ACC112 (cell line): Measurements from ENCODE around the gene SPEF1.

Source experiments
- H2AFZ ChIP-seq: fragments of 200-600 bp; sonication (generic); one replicate; pipeline ENCODE4 v1.6.0; 2017; ENCODE audit warnings: antibody characterized with exemption, low read length; ENCODE audit not compliant: unreplicated experiment
- H3K27ac ChIP-seq: fragments of 200-600 bp; sonication (generic); 2 replicates; pipeline ENCODE4 v1.5.1; 2014; ENCODE audit warnings: low read depth, mild to moderate bottlenecking, antibody characterized with exemption, low read length, moderate library complexity
- H3K27me3 ChIP-seq: fragments of 200-600 bp; sonication (generic); 2 replicates; pipeline ENCODE4 v1.6.1; 2014; ENCODE audit warnings: mild to moderate bottlenecking, antibody characterized with exemption, low read length, moderate library complexity, mixed read lengths; ENCODE audit not compliant: insufficient read depth
- H3K36me3 ChIP-seq: fragments of 200-600 bp; sonication (generic); 2 replicates; pipeline ENCODE4 v1.6.1; 2016; ENCODE audit warnings: mild to moderate bottlenecking, antibody characterized with exemption, low read length, moderate library complexity, mixed read lengths; ENCODE audit not compliant: insufficient read depth
- H3K4me1 ChIP-seq: fragments of 200-600 bp; sonication (generic); one replicate; pipeline ENCODE4 v1.6.1; 2016; ENCODE audit warnings: low read length, mixed read lengths; ENCODE audit not compliant: insufficient read depth, unreplicated experiment, control insufficient read depth
- H3K4me3 ChIP-seq: fragments of 200-600 bp; sonication (generic); 2 replicates; pipeline ENCODE4 v1.5.1; 2014; ENCODE audit warnings: mild to moderate bottlenecking, low read depth, low read length
- H3K79me2 ChIP-seq: fragments of 200-600 bp; sonication (generic); one replicate; pipeline ENCODE4 v1.6.0; 2016; ENCODE audit warnings: low read length; ENCODE audit not compliant: control insufficient read depth, unreplicated experiment, insufficient read depth

The SPEF1 gene

GRCh38 chr20:3764659-3765058, 16.6 kb downstream of the SPEF1 start:
- no peaks in the 10 kb centered on the region for H3K36me3 ChIP-seq

GRCh38 chr20:3763671-3764601, 17.3 kb downstream of the SPEF1 start:
- H3K36me3 ChIP-seq, result no peaks in the 10 kb centered on the region
- H3K27me3 ChIP-seq, result no peaks in the 10 kb centered on the region
- H3K79me2 ChIP-seq, result peaks cover 9% of the 10 kb centered on the region
- no peak overlapping the region for H2AFZ ChIP-seq
- no peak overlapping the region for H3K27ac ChIP-seq
- peaks cover 12% of the 10 kb centered on the region for H3K4me1 ChIP-seq
- no peak overlapping the region for H3K4me3 ChIP-seq

More at GRCh38 chr20:3764659-3765058, 16.6 kb downstream of the SPEF1 start:
- Histone ChIP-seq H2AFZ (no peak overlapping the region), H3K27ac (no peak overlapping the region), H3K27me3 (no peaks in the 10 kb centered on the region), H3K4me3 (no peak overlapping the region), H3K79me2 (peaks cover 9% of the 10 kb centered on the region), H3K4me1 (peaks cover 16% of the 10 kb centered on the region)

- Histone ChIP-seq H3K79me2 (no peaks in the 10 kb centered on the region), H3K36me3 (no peaks in the 10 kb centered on the region), H3K27ac (no peak overlapping the region), H2AFZ (no peak overlapping the region), H3K4me3 (no peak overlapping the region), H3K27me3 (no peaks in the 10 kb centered on the region), H3K4me1 (no peaks in the 10 kb centered on the region)
Observed at GRCh38 chr20:3760655-3761348, 20.4 kb downstream of the SPEF1 start.

GRCh38 chr20:3759884-3760283, 21.4 kb downstream of the SPEF1 start:
- H3K27ac ChIP-seq, result no peak overlapping the region
- H3K79me2 ChIP-seq, result no peaks in the 10 kb centered on the region
- H3K36me3 ChIP-seq, result no peaks in the 10 kb centered on the region
- H3K4me3 ChIP-seq, result no peak overlapping the region
- H3K27me3 ChIP-seq, result no peaks in the 10 kb centered on the region
- no peak overlapping the region for H2AFZ ChIP-seq
- H3K4me1 ChIP-seq, result no peaks in the 10 kb centered on the region

- Histone ChIP-seq H3K27ac (no peak overlapping the region), H3K4me1 (no peaks in the 10 kb centered on the region), H3K79me2 (no peaks in the 10 kb centered on the region), H3K27me3 (no peaks in the 10 kb centered on the region), H2AFZ (no peak overlapping the region), H3K4me3 (no peak overlapping the region), H3K36me3 (no peaks in the 10 kb centered on the region)
Observed at GRCh38 chr20:3759316-3759823, 21.9 kb downstream of the SPEF1 start.

GRCh38 chr20:3758566-3758965, 22.7 kb downstream of the SPEF1 start:
- H3K27me3 ChIP-seq, result no peaks in the 10 kb centered on the region
- H3K4me3 ChIP-seq, result no peak overlapping the region
- no peaks in the 10 kb centered on the region for H3K4me1 ChIP-seq
- no peak overlapping the region for H2AFZ ChIP-seq
- H3K27ac ChIP-seq, result no peak overlapping the region
- no peaks in the 10 kb centered on the region for H3K79me2 ChIP-seq
- no peaks in the 10 kb centered on the region for H3K36me3 ChIP-seq

GRCh38 chr20:3757268-3757667, 24.0 kb downstream of the SPEF1 start:
- Histone ChIP-seq H3K36me3 (no peaks in the 10 kb centered on the region), H3K79me2 (no peaks in the 10 kb centered on the region), H2AFZ (no peak overlapping the region)

GRCh38 chr20:3755814-3756480, 25.3 kb downstream of the SPEF1 start:
- Histone ChIP-seq H3K36me3 (no peaks in the 10 kb centered on the region), H3K4me3 (no peak overlapping the region), H3K27me3 (no peaks in the 10 kb centered on the region), H3K27ac (no peak overlapping the region), H3K79me2 (no peaks in the 10 kb centered on the region), H3K4me1 (no peaks in the 10 kb centered on the region), H2AFZ (no peak overlapping the region)

More at GRCh38 chr20:3757268-3757667, 24.0 kb downstream of the SPEF1 start:
- Histone ChIP-seq H3K4me3 (no peak overlapping the region), H3K27ac (no peak overlapping the region), H3K4me1 (no peaks in the 10 kb centered on the region), H3K27me3 (no peaks in the 10 kb centered on the region)

GRCh38 chr20:3755269-3755668, 26.0 kb downstream of the SPEF1 start:
- no peak overlapping the region for H2AFZ ChIP-seq
- no peaks in the 10 kb centered on the region for H3K4me1 ChIP-seq
- no peak overlapping the region for H3K4me3 ChIP-seq
- H3K36me3 ChIP-seq, result no peaks in the 10 kb centered on the region
- no peaks in the 10 kb centered on the region for H3K79me2 ChIP-seq
- no peak overlapping the region for H3K27ac ChIP-seq
- no peaks in the 10 kb centered on the region for H3K27me3 ChIP-seq

- H3K4me1 ChIP-seq, result no peaks in the 10 kb centered on the region
- H3K79me2 ChIP-seq, result no peaks in the 10 kb centered on the region
- H3K4me3 ChIP-seq, result no peak overlapping the region
- H3K27ac ChIP-seq, result no peak overlapping the region
- no peaks in the 10 kb centered on the region for H3K27me3 ChIP-seq
- no peaks in the 10 kb centered on the region for H3K36me3 ChIP-seq
- no peak overlapping the region for H2AFZ ChIP-seq
Observed at GRCh38 chr20:3754276-3754630, 27.0 kb downstream of the SPEF1 start.
